ENCODE measurements around the gene LRP1B.

DNA sequence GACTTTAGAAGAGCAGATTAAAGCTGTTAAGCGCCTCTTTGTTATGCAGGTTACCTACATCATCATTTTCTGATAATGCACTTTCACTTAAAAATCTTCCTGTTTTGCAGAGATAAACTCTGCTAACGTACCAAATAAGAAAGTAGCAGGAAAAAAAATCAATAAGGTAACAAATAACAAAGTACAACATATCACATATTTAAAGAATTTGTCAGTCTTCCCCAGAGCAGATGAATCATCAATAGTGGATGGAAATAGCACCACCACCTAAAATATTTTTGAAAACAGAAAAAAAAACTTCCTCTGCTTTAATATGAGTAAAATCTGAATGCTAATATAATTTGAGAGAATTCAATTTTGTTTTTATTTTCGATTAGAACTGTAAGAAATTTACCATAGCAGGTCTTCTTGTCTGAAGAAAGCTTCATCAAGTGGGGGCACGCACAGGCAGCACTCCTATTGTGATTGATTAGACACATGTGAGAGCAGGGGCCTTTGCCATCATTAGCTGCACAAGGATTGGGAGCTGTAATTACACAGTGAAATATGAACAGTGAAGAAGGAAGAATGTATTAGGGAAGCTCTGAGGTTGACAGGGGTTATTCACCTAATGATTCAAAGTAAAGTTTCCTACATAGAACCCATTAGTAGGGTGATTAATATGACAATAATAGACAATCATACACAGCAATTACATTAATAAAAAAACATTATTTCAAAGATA, 1279.4 kb downstream of the LRP1B start:
- TF ChIP-seq, protein P1, sequence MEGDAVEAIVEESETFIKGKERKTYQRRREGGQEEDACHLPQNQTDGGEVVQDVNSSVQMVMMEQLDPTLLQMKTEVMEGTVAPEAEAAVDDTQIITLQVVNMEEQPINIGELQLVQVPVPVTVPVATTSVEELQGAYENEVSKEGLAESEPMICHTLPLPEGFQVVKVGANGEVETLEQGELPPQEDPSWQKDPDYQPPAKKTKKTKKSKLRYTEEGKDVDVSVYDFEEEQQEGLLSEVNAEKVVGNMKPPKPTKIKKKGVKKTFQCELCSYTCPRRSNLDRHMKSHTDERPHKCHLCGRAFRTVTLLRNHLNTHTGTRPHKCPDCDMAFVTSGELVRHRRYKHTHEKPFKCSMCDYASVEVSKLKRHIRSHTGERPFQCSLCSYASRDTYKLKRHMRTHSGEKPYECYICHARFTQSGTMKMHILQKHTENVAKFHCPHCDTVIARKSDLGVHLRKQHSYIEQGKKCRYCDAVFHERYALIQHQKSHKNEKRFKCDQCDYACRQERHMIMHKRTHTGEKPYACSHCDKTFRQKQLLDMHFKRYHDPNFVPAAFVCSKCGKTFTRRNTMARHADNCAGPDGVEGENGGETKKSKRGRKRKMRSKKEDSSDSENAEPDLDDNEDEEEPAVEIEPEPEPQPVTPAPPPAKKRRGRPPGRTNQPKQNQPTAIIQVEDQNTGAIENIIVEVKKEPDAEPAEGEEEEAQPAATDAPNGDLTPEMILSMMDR (IDR thresholded peaks at IDR 0.05 in 4 of 5, conservative IDR thresholded peaks at IDR 0.05 in 1 of 5), result no peak
- no peak for TF ChIP-seq POLR2A (IDR thresholded peaks at IDR 0.05)
